HepG2 (cell line): Measurements from ENCODE around the gene NDUFB10. TPM values are rescaled to one million over a fixed set of nuclear protein-coding genes. Genes with fewer than 3 reads are reported as not detected.

Source experiments
- ARID2 ChIP-seq: sonication (generic); formaldehyde crosslinking; IDR thresholded peaks from 2 replicates; pipeline ENCODE4 v1.8.1; 2022; ENCODE audit warnings: mild to moderate bottlenecking, missing genetic modification reagents, borderline replicate concordance
- ATF7 ChIP-seq, 2 experiments: fragments of 450-650 bp in 1 of 2; sonication (generic) in 1 of 2; formaldehyde crosslinking in 1 of 2; IDR thresholded peaks; 2 replicates each; pipeline versions ENCODE4 v1.4.0 to v1.6.1; 2016 to 2020; ENCODE audit warnings: antibody characterized with exemption in 1 of 2, mild to moderate bottlenecking in 1 of 2, missing genetic modification reagents in 1 of 2
- CBX2 ChIP-seq, 2 experiments: fragments of 200-600 bp in 1 of 2; sonication (generic); formaldehyde crosslinking in 1 of 2; IDR thresholded peaks; 2 replicates each; pipeline versions ENCODE4 v1.7.0 to v1.8.1; 2018 to 2022; ENCODE audit warnings: low read depth in 2 of 2, low read length in 1 of 2, mild to moderate bottlenecking in 1 of 2, missing genetic modification reagents in 1 of 2
- E2F1 ChIP-seq: sonication (generic); formaldehyde crosslinking; IDR thresholded peaks from 2 replicates; pipeline ENCODE4 v1.5.0; 2020; ENCODE audit warnings: missing genetic modification reagents
- EED ChIP-seq: sonication (generic); formaldehyde crosslinking; IDR thresholded peaks from 2 replicates; pipeline ENCODE4 v1.5.0; 2020; ENCODE audit warnings: mild to moderate bottlenecking, missing genetic modification reagents
- HIVEP1 ChIP-seq: sonication (generic); formaldehyde crosslinking; IDR thresholded peaks from 2 replicates; pipeline ENCODE4 v1.4.0; 2020; ENCODE audit warnings: mild to moderate bottlenecking, missing genetic modification reagents
- HNF4G ChIP-seq, 2 experiments: sonication (generic) in 1 of 2; formaldehyde crosslinking in 1 of 2; IDR thresholded peaks; 2 replicates each; pipeline versions ENCODE4 v1.4.0 to v1.6.1; 2011 to 2020; ENCODE audit warnings: borderline replicate concordance in 2 of 2, low read depth in 2 of 2, mild to moderate bottlenecking in 2 of 2, low read length in 1 of 2, missing genetic modification reagents in 1 of 2, moderate library complexity in 1 of 2
- IRF9 ChIP-seq: sonication (generic); formaldehyde crosslinking; IDR thresholded peaks from 2 replicates; pipeline ENCODE4 v1.8.0; 2022; ENCODE audit warnings: missing genetic modification reagents, mild to moderate bottlenecking, borderline replicate concordance
- JUND ChIP-seq: sonication (generic); formaldehyde crosslinking; IDR thresholded peaks from 2 replicates; pipeline ENCODE4 v1.8.0; 2022; ENCODE audit warnings: mild to moderate bottlenecking, missing genetic modification reagents
- MAX ChIP-seq: IDR thresholded peaks from 2 replicates; pipeline ENCODE4 v1.6.1; 2012; ENCODE audit warnings: inconsistent platforms
- PAXIP1 ChIP-seq: sonication (generic); formaldehyde crosslinking; conservative IDR thresholded peaks from 2 replicates; pipeline ENCODE4 v1.4.0; 2020; ENCODE audit warnings: mild to moderate bottlenecking, missing genetic modification reagents, moderate library complexity
- PHF20 ChIP-seq: sonication (generic); formaldehyde crosslinking; IDR thresholded peaks from 2 replicates; pipeline ENCODE4 v1.5.0; 2020; ENCODE audit warnings: mild to moderate bottlenecking, missing genetic modification reagents
- POGK ChIP-seq: sonication (generic); formaldehyde crosslinking; conservative IDR thresholded peaks from 2 replicates; pipeline ENCODE4 v1.8.0; 2022; ENCODE audit warnings: mild to moderate bottlenecking, moderate library complexity, missing genetic modification reagents
- SALL1 ChIP-seq: sonication (generic); formaldehyde crosslinking; IDR thresholded peaks from 2 replicates; pipeline ENCODE4 v1.8.0; 2022; ENCODE audit warnings: mild to moderate bottlenecking, missing genetic modification reagents
- SRF ChIP-seq: IDR thresholded peaks from 2 replicates; pipeline ENCODE4 v1.6.1; 2011; ENCODE audit warnings: mild to moderate bottlenecking, low read depth, low read length, moderate library complexity
- ZNF556 ChIP-seq: sonication (generic); formaldehyde crosslinking; IDR thresholded peaks from 2 replicates; pipeline ENCODE4 v1.4.0; 2020; ENCODE audit warnings: mild to moderate bottlenecking, missing genetic modification reagents, borderline replicate concordance
- ZNF598 ChIP-seq: sonication (generic); formaldehyde crosslinking; IDR thresholded peaks from 2 replicates; pipeline ENCODE4 v1.5.1; 2020; ENCODE audit warnings: mild to moderate bottlenecking, missing genetic modification reagents, borderline replicate concordance
- ZNF792 ChIP-seq: IDR thresholded peaks from 2 replicates; pipeline ENCODE4 v1.6.1; 2016
- ZSCAN30 ChIP-seq: sonication (generic); formaldehyde crosslinking; IDR thresholded peaks from 2 replicates; pipeline ENCODE4 v1.5.0; 2020; ENCODE audit warnings: mild to moderate bottlenecking, missing genetic modification reagents
- polyA plus RNA-seq, 8 experiments: library from polyadenylated mRNA; depleted of rRNA in 3 of 8; stranded (reverse) in 7 of 8; unstranded in 1 of 8; fragments of >200 nt; fragmentation: Illumina TruSeq in 4 of 8; extraction: Trizol in 4 of 8; gene quantifications; 2 replicates each; pipeline versions ENCODE4 v1.2.1 to v1.2.3, GENCODE V29; 2011 to 2016; ENCODE audit warnings: low read depth in 4 of 8, missing spikeins in 1 of 8, mixed read lengths in 1 of 8; ENCODE audit not compliant: insufficient read depth in 1 of 8
- total RNA-seq, 5 experiments: library from RNA; depleted of rRNA; stranded (reverse); fragments of >200 nt; fragmentation: Illumina TruSeq; extraction: Trizol; gene quantifications; 2 replicates each; pipeline ENCODE4 v1.2.3, GENCODE V29; 2016; ENCODE audit warnings: low read depth in 1 of 5

NDUFB10 gene
- total and polyA plus RNA-seq, 2 of the 13 experiments (the other 11 are each of a cell fraction or from before 2014, with no cell fraction given) = 68.6 to 157 TPM

- peak; percentile 31 for TF ChIP-seq PAXIP1 (CRISPR knock-in tag)
- peak; percentile 15; the same call in 1 of the 2 replicates for TF ChIP-seq E2F1 (CRISPR knock-in tag)
- TF ChIP-seq PHF20 (CRISPR knock-in tag) = peak; percentile 20; the same call in 1 of the 2 replicates
- TF ChIP-seq ZNF598 (CRISPR knock-in tag) = no peak
- TF ChIP-seq MAX = peak; percentile 92
- peak; percentile 47; the same call in 1 of the 2 replicates for TF ChIP-seq SALL1 (CRISPR knock-in tag)
- peak; percentile 80; the same call in 1 of the 2 replicates for TF ChIP-seq IRF9 (CRISPR knock-in tag)
- no peak for TF ChIP-seq ATF7 (IDR thresholded peaks at IDR 0.05)
- no peak for TF ChIP-seq ATF7 (CRISPR knock-in tag; IDR thresholded peaks at IDR 0.05)
- no peak; the same call in 1 of the 2 replicates for TF ChIP-seq ZNF556
- no peak for TF ChIP-seq SRF
- TF ChIP-seq HNF4G (IDR thresholded peaks at IDR 0.05; ENCODE audit: borderline replicate concordance, low read depth, low read length) = no peak
- TF ChIP-seq HNF4G (CRISPR knock-in tag; IDR thresholded peaks at IDR 0.05; ENCODE audit: borderline replicate concordance, low read depth) = no peak
- peak; percentile 86 for TF ChIP-seq HIVEP1
- TF ChIP-seq EED (CRISPR knock-in tag) = no peak
- peak; percentile 14; the same call in 1 of the 2 replicates for TF ChIP-seq ARID2
- no peak for TF ChIP-seq CBX2 (IDR thresholded peaks at IDR 0.05; ENCODE audit: low read depth, low read length)
- TF ChIP-seq CBX2 (CRISPR knock-in tag; IDR thresholded peaks at IDR 0.05; ENCODE audit: low read depth) = no peak
- no peak for TF ChIP-seq JUND (CRISPR knock-in tag)
- TF ChIP-seq ZSCAN30 (CRISPR knock-in tag) = no peak
- TF ChIP-seq ZNF792 (CRISPR knock-in tag) = peak; percentile 61
- 0 out of 2 replicates have a peak, but pooled peaks have one; percentile 53 for TF ChIP-seq POGK (CRISPR knock-in tag)
Measured at GRCh38 chr16:1942810-1943726, 16.3 kb upstream of the NDUFB10 start, which contains the start of gene MSRB1 (continued).
